ENCODE results near the gene KLHDC1.
"Not testable (repeated sequence)": the region's sequence is repeated elsewhere in the genome, so short reads cannot be mapped to it uniquely, and the experiment has no call there.

GRCh38 chr14:49746476-49746875 is 53.6 kb downstream of the KLHDC1 start:
- not testable (repeated sequence) for TF ChIP-seq CTCF (conservative IDR thresholded peaks at IDR 0.05 in 1 of 2, IDR thresholded peaks at IDR 0.05 in 1 of 2; ENCODE audit: extremely low read depth in 1 of 2, insufficient read depth in 1 of 2, low read depth in 1 of 2, low read length in 2 of 2); EZH2 (IDR thresholded peaks at IDR 0.05; ENCODE audit: borderline replicate concordance, low read length)
